Keratinocyte (primary cell): ENCODE results near the gene RACGAP1.

ENCODE experiments used
- CTCF ChIP-seq, 3 experiments: IDR thresholded peaks in 1 of 3; conservative IDR thresholded peaks in 1 of 3; optimal IDR thresholded peaks in 1 of 3; 2 replicates in 2 of 3; 3 replicates in 1 of 3; pipeline versions ENCODE3 to v1.5.1; 2011; ENCODE audit warnings: low read length in 3 of 3, mild to moderate bottlenecking in 3 of 3, moderate library complexity in 2 of 3, control low read depth in 1 of 3, inconsistent platforms in 1 of 3; ENCODE audit not compliant: insufficient read depth in 2 of 3; ENCODE audit errors: extremely low read depth in 1 of 3
- EZH2 ChIP-seq: IDR thresholded peaks from one replicate; pipeline ENCODE4 v1.6.1; 2012; ENCODE audit warnings: inconsistent platforms, mild to moderate bottlenecking, low read length, moderate library complexity

GRCh38 chr12:50066402-50066801 is 41.1 kb upstream of the RACGAP1 start:
- no peak for TF ChIP-seq CTCF (optimal IDR thresholded peaks at IDR 0.05 in 1 of 3, IDR thresholded peaks at IDR 0.05 in 1 of 3, conservative IDR thresholded peaks at IDR 0.05 in 1 of 3; ENCODE audit: extremely low read depth in 1 of 3, insufficient read depth in 2 of 3, low read length in 3 of 3)
- TF ChIP-seq EZH2, result no peak
